GM12878 (cell line): Measurements from ENCODE around the gene ADAMTS17. TPM values are rescaled to one million over a fixed set of nuclear protein-coding genes. Genes with fewer than 3 reads are reported as not detected.
"Not testable (repeated sequence)": the region's sequence is repeated elsewhere in the genome, so short reads cannot be mapped to it uniquely, and the experiment has no call there.

Experiments used
- ATAC-seq: fragments of 200-7000 bp; cut with Tn5 transposase; 3 replicates; pipeline ENCODE4 v1.9.1; 2020; ENCODE audit warnings: mild to moderate bottlenecking, moderate library complexity
- BruUV-seq: library from RNA; stranded (reverse); fragments of 400-500 nt; replicated peaks from 2 replicates; lab custom pipeline; 2021; lab: Mats Ljungman, UMichigan
- CTCF ChIA-PET: fragments of 300-600 bp; sonication (Branson Sonifier 250); formaldehyde crosslinking; extraction: SDS; loops from one replicate; lab custom pipeline; 2021; ENCODE audit warnings: inconsistent platforms; lab: Yijun Ruan, JAX
- POLR2A ChIA-PET: fragments of 350-600 bp; formaldehyde crosslinking; extraction: SDS; loops from one replicate; lab custom pipeline; 2021; ENCODE audit warnings: inconsistent platforms; lab: Charles Lee
- RAD21 ChIA-PET: fragments of 300-600 bp; sonication (Branson Sonifier 250); formaldehyde crosslinking; loops from one replicate; lab custom pipeline; 2023; ENCODE audit warnings: antibody characterized with exemption; ENCODE audit not compliant: unreplicated experiment; lab: Charles Lee
- SMC1A ChIA-PET: fragments of 300-600 bp; sonication (Branson Sonifier 250); formaldehyde crosslinking; loops from one replicate; lab custom pipeline; 2023; ENCODE audit not compliant: unreplicated experiment, uncharacterized antibody; lab: Charles Lee
- DNase-seq: peaks from one replicate; pipeline ENCODE4 v3.0.0-alpha.2; 2011; ENCODE audit warnings: low read depth, low spot score
- FAIRE-seq: peaks from 3 replicates; lab custom pipeline; 2011; peaks lifted over from hg19 to GRCh38; lab: Jason Lieb, UNC
- H2AFZ ChIP-seq: 2 replicates; pipeline ENCODE4 v1.6.0; 2011; ENCODE audit warnings: low read depth, low read length, control low read depth; ENCODE audit not compliant: control insufficient read depth
- H3K27ac ChIP-seq: 2 replicates; pipeline ENCODE4 v1.5.1; 2011; ENCODE audit warnings: control low read depth; ENCODE audit not compliant: control insufficient read depth, insufficient read depth
- H3K27me3 ChIP-seq, 2 experiments: replicated peaks in 1 of 2; 2 replicates each; pipeline versions ENCODE4 v1.6.0 to v1.6.1; 2011; ENCODE audit warnings: low read length in 1 of 2; ENCODE audit not compliant: control insufficient read depth in 2 of 2, insufficient read depth in 2 of 2
- H3K36me3 ChIP-seq, 2 experiments: 2 replicates each; pipeline ENCODE4 v1.5.1; 2011; ENCODE audit warnings: low read length in 1 of 2; ENCODE audit not compliant: control insufficient read depth in 2 of 2, insufficient read depth in 2 of 2
- H3K4me1 ChIP-seq: 2 replicates; pipeline ENCODE4 v1.6.1; 2011; ENCODE audit warnings: mild to moderate bottlenecking, low read length, moderate library complexity, mixed read lengths; ENCODE audit not compliant: control insufficient read depth, insufficient read depth
- H3K4me2 ChIP-seq: 2 replicates; pipeline ENCODE4 v1.6.0; 2011; ENCODE audit warnings: control low read depth; ENCODE audit not compliant: control insufficient read depth, insufficient read depth
- H3K4me3 ChIP-seq: fragments of 200-600 bp; sonication (generic); 2 replicates; pipeline ENCODE4 v1.5.1; 2016
- H3K79me2 ChIP-seq: 2 replicates; pipeline ENCODE4 v1.6.0; 2011; ENCODE audit warnings: low read length; ENCODE audit not compliant: control insufficient read depth, insufficient read depth
- H3K9ac ChIP-seq: 2 replicates; pipeline ENCODE4 v1.8.0; 2011; ENCODE audit warnings: low read length, control low read depth, mixed read lengths; ENCODE audit not compliant: control insufficient read depth, insufficient read depth
- H3K9me3 ChIP-seq: replicated peaks from 3 replicates; pipeline ENCODE4 v1.5.1; 2011; ENCODE audit warnings: mild to moderate bottlenecking, low read length; ENCODE audit not compliant: control insufficient read depth, insufficient read depth
- H4K20me1 ChIP-seq: 2 replicates; pipeline ENCODE4 v1.6.0; 2011; ENCODE audit not compliant: control insufficient read depth, insufficient read depth
- EGR1 ChIP-seq, 2 experiments: IDR thresholded peaks; 1 replicate in 1 of 2; 2 replicates in 1 of 2; pipeline ENCODE4 v1.6.1; 2011 to 2012; ENCODE audit warnings: low read depth in 2 of 2, low read length in 2 of 2, borderline replicate concordance in 1 of 2, mild to moderate bottlenecking in 1 of 2, moderate library complexity in 1 of 2
- IKZF1 ChIP-seq: fragments of 450-650 bp; conservative IDR thresholded peaks from 2 replicates; pipeline ENCODE4 v1.6.1; 2017; ENCODE audit warnings: antibody characterized with exemption, mild to moderate bottlenecking
- SREBF1 ChIP-seq: IDR thresholded peaks from 2 replicates; pipeline ENCODE4 v1.6.1; 2012; ENCODE audit warnings: mild to moderate bottlenecking, low read length
- WGBS: methylation state at CpG from one replicate; pipeline ENCODE4 v1.1.6; 2016; ENCODE audit warnings: low lambda C conversion rate; ENCODE audit not compliant: insufficient replicate concordance, insufficient coverage; ENCODE audit errors: missing lambda C conversion rate; 5-methylcytosine and 5-hydroxymethylcytosine counted together
- in situ Hi-C: fragments of 300-500 bp; cut with MboI; formaldehyde crosslinking; loops from 9 replicates; pipeline ENCODE4 v1.14.3; 2018; ENCODE audit warnings: mixed read lengths
- intact Hi-C: fragments of 100-400 bp; cut with micrococcal nuclease; formaldehyde crosslinking; loops from one replicate; pipeline ENCODE4 v1.14.2; 2022; ENCODE audit not compliant: unreplicated experiment
- polyA plus RNA-seq, 11 experiments: library from polyadenylated mRNA; depleted of rRNA in 4 of 11; unstranded in 6 of 11; stranded (reverse) in 5 of 11; fragments of >200 nt; fragmentation: Nextera tagmentation in 4 of 11; fragmentation: Illumina TruSeq in 1 of 11; extraction: Ambion mirVana in 4 of 11; extraction: Trizol in 1 of 11; gene quantifications; 1 replicate in 1 of 11; 2 replicates in 10 of 11; pipeline versions ENCODE4 v1.2.1 to v1.2.3, GENCODE V29; 2011 to 2016; ENCODE audit warnings: inconsistent platforms in 2 of 11, missing spikeins in 2 of 11, low read depth in 1 of 11
- total RNA-seq, 4 experiments: library from RNA; depleted of rRNA in 3 of 4; stranded (reverse); fragments of >200 nt in 3 of 4; fragmentation: Illumina TruSeq in 1 of 4; extraction: Trizol in 1 of 4; gene quantifications; 2 replicates each; pipeline versions ENCODE4 v1.2.1 to v1.2.3, GENCODE V29; 2013 to 2021

Gene ADAMTS17
- total and polyA plus RNA-seq, 10 of the 15 experiments (the other 5 are each of a cell fraction or from before 2014, with no cell fraction given): 0.04 to 0.50 (median 0.10) TPM; not detected in 4

GRCh38 chr15:99926532-99926931 is 415.2 kb downstream of the ADAMTS17 start:
- H3K36me3 ChIP-seq, H2AFZ ChIP-seq, H3K4me2 ChIP-seq, H3K27ac ChIP-seq, H3K9ac ChIP-seq, SMC1A ChIA-PET, H3K4me1 ChIP-seq, POLR2A ChIA-PET, BruUV-seq, H4K20me1 ChIP-seq, in situ Hi-C loops, H3K9me3 ChIP-seq, H3K27me3 ChIP-seq, ATAC-seq, FAIRE-seq, DNase-seq, H3K4me3 ChIP-seq, H3K79me2 ChIP-seq: not testable (repeated sequence)
- RAD21 ChIA-PET: interaction anchor here (1.3 kb wide), 1 partner anchor 31 kb away, joined by 4 read pairs; no protein-coding TSS in a partner anchor
- WGBS: no CpG with 5 or more reads among the region's 48 CpGs
- CTCF ChIA-PET: interaction anchor here (1.3 kb wide), 1 partner anchor 654 kb away, joined by 3 read pairs; no protein-coding TSS in a partner anchor
- intact Hi-C loops: loop anchor here (5.0 kb wide), 2 partner anchors 646 to 946 kb away; no protein-coding TSS in a partner anchor

- Histone ChIP-seq H3K9me3 (no peaks in the 10 kb centered on the region), H3K4me2 (peak overlapping the region; percentile 96), H3K36me3 (no peaks in the 10 kb centered on the region), H3K4me1 (peaks cover 9% of the 10 kb centered on the region), H3K79me2 (no peaks in the 10 kb centered on the region), H4K20me1 (no peaks in the 10 kb centered on the region), H3K4me3 (peak overlapping the region; percentile 94), H3K27ac (no peak overlapping the region), H3K9ac (no peak overlapping the region), H3K27me3 (no peaks in the 10 kb centered on the region; a peak in 1 of 4 replicates), H2AFZ (peak overlapping the region; percentile 83)
- DNase-seq (no peak), ATAC-seq (peak; percentile 81), FAIRE-seq (no peak)
- intact Hi-C loops: loop anchor here (5.0 kb wide), 2 partner anchors 646 to 946 kb away; no protein-coding TSS in a partner anchor
- ChIA-PET CTCF (interaction anchor here (0.9 to 1.3 kb wide), 2 partner anchors 82 to 653 kb away, joined by 3 read pairs; no protein-coding TSS in a partner anchor), SMC1A (interaction anchor here (1.5 kb wide), 1 partner anchor 30 kb away, joined by 6 read pairs; no protein-coding TSS in a partner anchor), RAD21 (interaction anchor here (0.6 to 1.3 kb wide), 2 partner anchors 30 to 1008 kb away, joined by 4 read pairs; no protein-coding TSS in a partner anchor), POLR2A (no interaction called here)
- in situ Hi-C loops: no loop called here
- WGBS: 24% methylated on average over 23 of the region's 33 CpGs
- TF ChIP-seq IKZF1 (0 out of 2 replicates have a peak, but pooled peaks have one; percentile 13), SREBF1 (no peak), EGR1 (IDR thresholded peaks at IDR 0.05; ENCODE audit: borderline replicate concordance in 1 of 2, low read depth in 2 of 2, low read length in 2 of 2) (peak in 1 of 2 experiments; percentile 16; a peak in 1 of 3 replicates)
- no TSS peak for BruUV-seq
Observed at GRCh38 chr15:99925661-99926461, 415.9 kb downstream of the ADAMTS17 start.
